ENCODE measurements around the gene SEPHS2. TPM values are rescaled to one million over a fixed set of nuclear protein-coding genes. Genes with fewer than 3 reads are reported as not detected.

Gene SEPHS2
- total RNA-seq, 1 donor from 2014 or later, result 43.1 TPM

- Mint-ChIP-seq H3K27ac (ENCODE audit: unreplicated experiment) (peak within 1 kb of the TSS; percentile 32), H3K9me3 (ENCODE audit: unreplicated experiment) (no peaks in the 10 kb centered on the region), H3K4me1 (ENCODE audit: unreplicated experiment) (peaks cover 34% of the 10 kb centered on the region), H3K36me3 (ENCODE audit: low read depth, unreplicated experiment) (peaks cover 12% of the 10 kb centered on the region), H3K4me3 (ENCODE audit: unreplicated experiment) (peak within 1 kb of the TSS; percentile 92), H3K27me3 (ENCODE audit: unreplicated experiment) (peaks cover 4% of the 10 kb centered on the region)
- no peak for TF ChIP-seq CTCF (IDR thresholded peaks at IDR 0.05; ENCODE audit: unreplicated experiment)
- DNase-seq (ENCODE audit: low spot score), result peak; percentile 84
These were observed 38.4 kb downstream of the SEPHS2 start, which contains the start of gene ZNF771 for GRCh38 chr16:30407102-30407803. ZNF771 (plus strand) TSS chr16:30407606; CDS start chr16:30408054, 448 bp downstream.

GRCh38 chr16:30406795-30407101, 38.9 kb downstream of the SEPHS2 start:
- DNase-seq (ENCODE audit: low spot score), result no peak
- Mint-ChIP-seq H3K9me3 (ENCODE audit: unreplicated experiment) (no peaks in the 10 kb centered on the region), H3K4me3 (ENCODE audit: unreplicated experiment) (peak overlapping the region; percentile 92), H3K36me3 (ENCODE audit: low read depth, unreplicated experiment) (peaks cover 8% of the 10 kb centered on the region), H3K27ac (ENCODE audit: unreplicated experiment) (peak overlapping the region; percentile 32), H3K27me3 (ENCODE audit: unreplicated experiment) (peaks cover 4% of the 10 kb centered on the region), H3K4me1 (ENCODE audit: unreplicated experiment) (peaks cover 31% of the 10 kb centered on the region)
- no peak for TF ChIP-seq CTCF (IDR thresholded peaks at IDR 0.05; ENCODE audit: unreplicated experiment)

GRCh38 chr16:30401768-30402425, 43.8 kb downstream of the SEPHS2 start:
- H3K4me1 Mint-ChIP-seq (ENCODE audit: unreplicated experiment), result peaks cover 19% of the 10 kb centered on the region
- peak overlapping the region; percentile 33 for H3K27ac Mint-ChIP-seq (ENCODE audit: unreplicated experiment)

GRCh38 chr16:30399435-30400186, 46.1 kb downstream of the SEPHS2 start:
- DNase-seq (ENCODE audit: low spot score), result no peak
- no peaks in the 10 kb centered on the region for H3K9me3 Mint-ChIP-seq (ENCODE audit: unreplicated experiment)
- TF ChIP-seq CTCF (IDR thresholded peaks at IDR 0.05; ENCODE audit: unreplicated experiment), result no peak
- peak overlapping the region; percentile 87 for H3K4me3 Mint-ChIP-seq (ENCODE audit: unreplicated experiment)
- peaks cover 13% of the 10 kb centered on the region for H3K36me3 Mint-ChIP-seq (ENCODE audit: low read depth, unreplicated experiment)
- H3K27me3 Mint-ChIP-seq (ENCODE audit: unreplicated experiment), result peaks cover 13% of the 10 kb centered on the region
- H3K27ac Mint-ChIP-seq (ENCODE audit: unreplicated experiment), result peak overlapping the region; percentile 82
- peaks cover 27% of the 10 kb centered on the region for H3K4me1 Mint-ChIP-seq (ENCODE audit: unreplicated experiment)

More at GRCh38 chr16:30401768-30402425, 43.8 kb downstream of the SEPHS2 start:
- Mint-ChIP-seq H3K27me3 (ENCODE audit: unreplicated experiment) (peaks cover 10% of the 10 kb centered on the region), H3K4me3 (ENCODE audit: unreplicated experiment) (peak overlapping the region; percentile 70), H3K9me3 (ENCODE audit: unreplicated experiment) (no peaks in the 10 kb centered on the region), H3K36me3 (ENCODE audit: low read depth, unreplicated experiment) (peaks cover 5% of the 10 kb centered on the region)
- no peak for DNase-seq (ENCODE audit: low spot score)
- no peak for TF ChIP-seq CTCF (IDR thresholded peaks at IDR 0.05; ENCODE audit: unreplicated experiment)
